ENCODE data around the gene PDE4C. TPM values are rescaled to one million over a fixed set of nuclear protein-coding genes. Genes with fewer than 3 reads are reported as not detected.

Gene PDE4C
- total and polyA plus RNA-seq, 9 of the 15 experiments (the other 6 are each of a cell fraction or from before 2014, with no cell fraction given): 0.04 to 0.91 (median 0.20) TPM; not detected in 1

GRCh38 chr19:18204394-18205199 is 21.6 kb downstream of the PDE4C start (continued):
- TF ChIP-seq ZNF764 (CRISPR knock-in tag; IDR thresholded peaks at IDR 0.05; ENCODE audit: low read depth) (no peak), NCOA1 (IDR thresholded peaks at IDR 0.05; ENCODE audit: low read depth) (no peak), GABPA (tag; conservative IDR thresholded peaks at IDR 0.05; ENCODE audit: low read depth) (peak; percentile 53)

- Histone ChIP-seq H3K9me3 (replicated peaks; ENCODE audit: control insufficient read depth, insufficient read depth, low read depth, low read length) (no peaks in the 10 kb centered on the region), H4K20me1 (replicated peaks; ENCODE audit: control insufficient read depth, insufficient read depth, low read length) (no peaks in the 10 kb centered on the region; the same call in 1 of the 2 replicates), H3K36me3 (ENCODE audit: control insufficient read depth, insufficient read depth, low read length) (peaks cover 27% of the 10 kb centered on the region; the same call in 1 of the 3 replicates), H3K9me1 (ENCODE audit: control insufficient read depth, insufficient read depth, low read length) (no peaks in the 10 kb centered on the region), H3K27ac (ENCODE audit: extremely low read depth, low read depth, low read length) (peak within 1 kb of the TSS; percentile 86), H3K4me1 (replicated peaks in 1 of 2; ENCODE audit: control insufficient read depth in 2 of 2, insufficient read depth in 2 of 2, low read length in 2 of 2) (peaks cover 14 to 45% of the 10 kb centered on the region in 2 experiments; a peak in 4 of 5 replicates), H3K4me3 (peak within 1 kb of the TSS; percentile 68), H3K79me2 (ENCODE audit: control insufficient read depth, insufficient read depth, low read length) (peaks cover 25% of the 10 kb centered on the region), H3K27me3 (ENCODE audit: control insufficient read depth in 2 of 2, insufficient read depth in 2 of 2, low read length in 2 of 2) (no peaks in the 10 kb centered on the region), H2AFZ (ENCODE audit: low read depth, low read length) (peak within 1 kb of the TSS; percentile 94), H3K4me2 (ENCODE audit: insufficient read depth, low read length) (peak within 1 kb of the TSS; percentile 97), H3K9ac (ENCODE audit: insufficient read depth in 1 of 2, low read depth in 2 of 2, low read length in 2 of 2) (peak within 1 kb of the TSS; percentile 86 to 95)
- ATAC-seq (peak; percentile 96), DNase-seq (ENCODE audit: extremely low read depth in 1 of 4, low spot score in 3 of 4) (peak; percentile 96 to 100 (median 98)), FAIRE-seq (peak; percentile 99)
- ChIA-PET CTCF (ENCODE audit: low intra/inter-chr PET ratio) (interaction anchor here (0.8 kb wide), 1 partner anchor 47 kb away, joined by 3 read pairs; no protein-coding TSS in a partner anchor), POLR2A (interaction anchor here (0.5 to 3.5 kb wide), 11 partner anchors 10 to 185 kb away, joined by 3 to 28 read pairs (median 5); partner anchors contain the start of genes IFI30, IQCN, JUND and MPV17L2)
- WGBS (ENCODE audit: insufficient coverage, low coverage, missing lambda C conversion rate): 0% methylated on average over 49 of the region's 50 CpGs
- in situ Hi-C loops (cut with MboI) (no loop called here), intact Hi-C loops (cut with micrococcal nuclease) (loop anchor here (5.0 kb wide), 1 partner anchor 213 kb away; the partner anchor contains the start of gene SSBP4)
- BruUV-seq (replicated peaks): no TSS peak
- 0 out of 4 replicates have a peak, but pooled peaks of 1 of the 2 experiments have one; percentile 45 for TF ChIP-seq SRF (CRISPR knock-in tag; IDR thresholded peaks at IDR 0.05)
- peak; percentile 18; the same call in 1 of the 2 replicates for TF ChIP-seq CGGBP1 (CRISPR knock-in tag; IDR thresholded peaks at IDR 0.05)
- peak; percentile 55 for TF ChIP-seq PCBP1 (IDR thresholded peaks at IDR 0.05; ENCODE audit: low read depth, low read length, poor library complexity, severe bottlenecking)
- TF ChIP-seq ZNF76 (CRISPR knock-in tag; IDR thresholded peaks at IDR 0.05; ENCODE audit: borderline replicate concordance): no peak
- no peak for TF ChIP-seq PRDM10 (IDR thresholded peaks at IDR 0.05; ENCODE audit: partially characterized antibody)
- TF ChIP-seq ZNF639 (CRISPR knock-in tag; conservative IDR thresholded peaks at IDR 0.05 in 1 of 2, IDR thresholded peaks at IDR 0.05 in 1 of 2): no peak
- TF ChIP-seq ASH1L (IDR thresholded peaks at IDR 0.05; ENCODE audit: borderline replicate concordance, low read depth, partially characterized antibody): peak; percentile 98
- TF ChIP-seq CREBBP (IDR thresholded peaks at IDR 0.05; ENCODE audit: low read depth, low read length): no peak
- no peak for TF ChIP-seq ZNF316 (IDR thresholded peaks at IDR 0.05)
Measured at GRCh38 chr19:18203863-18204393, 22.3 kb downstream of the PDE4C start, which contains the start of gene RAB3A. Gene RAB3A (minus strand): TSS chr19:18204042. CDS start chr19:18202740, 1,302 bp downstream.
